HG03064 (cell line): Measurements from ENCODE around the gene AGBL1.
"Not testable (repeated sequence)": the region's sequence is repeated elsewhere in the genome, so short reads cannot be mapped to it uniquely, and the experiment has no call there.

Experiments used
- ATAC-seq: cut with Tn5 transposase; IDR thresholded peaks from one replicate; pipeline ENCODE4 v1.9.1; 2021; ENCODE audit warnings: low read depth; ENCODE audit not compliant: unreplicated experiment

Gene AGBL1

DNA sequence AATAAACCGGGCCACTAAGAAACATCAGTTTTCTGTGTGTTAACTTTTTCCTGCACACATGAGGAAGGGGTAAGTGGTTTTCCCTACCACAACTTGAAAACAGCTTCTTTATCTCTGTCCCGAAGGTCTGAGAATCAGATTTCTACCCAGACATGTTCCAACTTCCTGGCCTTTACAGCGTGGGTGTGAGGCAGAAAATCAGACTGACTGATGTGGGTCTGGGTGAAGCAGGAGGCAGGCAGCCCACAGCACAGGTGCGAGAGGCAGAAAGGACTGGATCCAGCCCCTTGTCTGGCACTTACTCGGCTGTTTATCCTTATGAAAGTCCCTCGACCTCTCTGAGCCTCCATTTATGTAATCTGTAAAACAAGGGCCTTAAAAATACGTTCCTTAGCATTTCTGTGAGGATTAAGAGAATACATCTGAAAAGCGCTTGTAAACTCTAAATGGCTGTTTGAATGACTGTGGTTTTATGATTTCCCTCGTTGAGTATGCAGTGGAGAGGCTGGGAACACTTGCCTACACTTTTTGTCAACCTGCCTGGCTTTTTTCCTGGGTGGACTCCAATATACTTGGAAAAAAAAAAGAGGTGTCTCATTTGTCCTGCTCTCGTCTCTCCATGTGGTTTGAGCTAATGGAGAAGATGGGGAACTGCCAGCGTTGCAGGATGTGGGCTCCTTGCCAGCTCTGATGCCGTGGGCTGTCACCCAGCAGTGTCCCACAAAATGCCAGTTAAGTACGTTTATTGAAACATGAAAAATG, 3.1 kb downstream of the AGBL1 start:
- no peak for ATAC-seq

DNA sequence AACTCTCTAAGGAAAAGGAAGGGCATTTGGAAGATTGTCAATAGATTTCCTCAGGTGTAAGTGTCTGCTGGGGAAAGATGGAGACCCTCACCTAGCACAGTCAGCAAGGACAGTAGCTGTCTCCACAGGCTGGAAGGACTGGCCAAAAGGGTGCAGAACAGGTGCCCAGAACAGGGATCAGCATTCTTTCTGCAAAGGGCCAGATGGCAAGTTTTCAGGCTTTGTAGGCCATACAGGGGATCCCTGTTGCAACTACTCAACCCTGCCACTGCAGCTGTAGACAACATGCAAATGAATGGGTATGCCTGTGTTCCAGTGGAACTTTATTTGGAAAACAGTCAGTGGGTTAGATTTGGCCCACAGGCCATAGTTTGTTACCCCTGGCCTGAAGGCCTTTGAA, 8.1 kb downstream of the AGBL1 start:
- no peak for ATAC-seq

DNA sequence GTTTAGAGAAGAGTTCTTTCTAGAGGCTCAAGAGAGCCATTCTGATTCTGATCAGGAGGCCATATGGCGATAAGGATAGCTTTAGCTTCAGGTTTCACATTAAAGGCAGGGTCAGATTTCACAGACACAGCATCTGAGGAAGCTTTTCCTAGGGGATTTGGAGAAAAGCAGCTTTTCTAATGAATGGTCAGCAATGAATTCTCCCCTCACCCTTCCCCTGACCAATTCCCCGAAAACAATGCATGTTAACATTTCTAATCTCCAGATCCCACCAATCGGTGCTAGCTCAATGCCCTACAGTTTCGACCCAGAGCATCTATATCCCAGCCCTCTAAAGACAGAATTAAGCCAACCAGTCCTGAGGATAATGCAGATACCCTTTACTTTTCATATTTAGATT, 9.8 kb downstream of the AGBL1 start:
- no peak for ATAC-seq

DNA sequence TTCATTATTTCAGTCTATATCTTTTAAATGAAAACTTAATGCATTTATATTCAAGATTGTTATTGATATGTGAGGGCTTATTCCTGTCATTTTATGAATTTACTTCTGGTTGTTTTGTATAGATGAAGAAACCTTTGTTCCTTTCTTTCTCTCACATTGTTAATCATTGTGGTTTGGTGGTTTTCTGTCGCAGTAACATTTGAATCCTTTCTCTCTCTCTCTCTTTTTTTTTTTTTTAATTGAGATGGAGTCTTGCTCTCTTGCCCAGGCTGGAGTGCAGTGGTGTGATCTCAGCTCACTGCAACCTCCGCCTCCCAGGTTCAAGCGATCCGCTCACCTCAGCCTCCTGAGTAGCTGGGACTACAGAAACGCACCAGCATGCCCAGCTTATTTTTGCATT, 22.1 kb downstream of the AGBL1 start:
- ATAC-seq = no peak

DNA sequence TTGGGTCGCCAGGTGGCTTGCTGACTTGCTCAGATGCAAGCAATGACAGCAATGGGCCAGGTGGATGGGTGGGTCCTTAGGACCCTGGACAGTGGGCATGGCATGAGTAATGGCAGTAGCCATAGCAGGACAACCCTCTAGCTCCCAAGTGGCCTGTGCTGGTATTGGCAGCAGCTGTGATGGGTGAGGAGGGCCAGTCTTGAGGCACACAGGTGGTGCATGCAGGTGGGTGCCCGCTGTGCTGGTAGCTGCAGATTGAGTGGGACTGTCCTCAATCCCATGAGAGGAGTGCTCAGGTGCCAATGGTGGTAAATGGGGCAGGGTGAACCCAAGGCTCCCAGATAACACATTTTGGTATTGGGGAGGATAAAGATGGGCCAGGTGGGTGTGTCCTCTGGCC, 24.2 kb downstream of the AGBL1 start:
- no peak for ATAC-seq

DNA sequence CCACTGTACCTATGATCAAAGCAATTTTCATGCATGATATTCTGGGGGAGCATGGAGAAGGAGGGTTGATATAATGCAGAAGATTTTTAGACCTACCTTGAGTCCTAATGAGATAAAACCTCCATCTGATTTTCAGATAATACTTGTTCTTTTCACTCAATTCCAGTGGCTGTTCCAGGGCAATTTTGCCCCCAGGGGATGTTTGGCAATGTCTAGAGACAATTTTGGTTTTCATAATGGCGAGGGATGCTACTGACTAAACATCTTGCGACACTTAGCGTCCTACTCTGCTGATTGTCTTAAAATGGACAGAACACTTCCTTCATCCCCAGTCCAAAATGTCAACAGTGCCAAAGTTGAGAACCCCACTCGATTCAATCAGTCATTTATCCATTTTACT, 26.6 kb downstream of the AGBL1 start:
- no peak for ATAC-seq

DNA sequence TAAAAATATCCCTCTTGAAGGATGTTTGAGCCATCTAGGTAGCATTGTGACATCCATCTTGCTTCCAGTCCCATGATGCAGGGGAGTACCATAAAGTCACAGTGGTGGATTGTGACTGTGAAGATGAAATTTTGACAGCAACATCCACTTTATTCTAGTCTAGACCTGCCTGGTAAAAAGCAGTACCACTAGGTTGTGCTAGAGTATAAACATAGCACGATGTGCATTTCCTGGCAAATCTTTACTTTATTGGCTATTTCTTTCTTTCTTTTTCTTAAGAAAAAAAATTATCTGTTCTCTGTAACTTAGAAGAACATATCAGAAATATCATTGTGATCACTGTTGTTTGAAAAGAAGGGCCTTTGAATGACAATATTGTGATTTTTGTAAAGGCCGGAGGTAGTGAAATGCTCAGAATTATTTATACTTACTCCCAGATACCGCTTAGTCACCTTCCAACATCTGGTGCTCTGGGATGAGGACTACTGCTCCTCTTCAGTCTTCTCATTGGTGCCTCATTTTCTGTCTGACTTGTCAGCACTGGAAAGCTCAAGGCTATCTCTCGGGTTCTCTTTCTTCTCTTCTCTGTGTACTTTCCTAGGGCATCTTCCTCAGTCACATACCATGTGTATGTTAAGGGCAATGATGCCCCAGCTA, 35.6 kb downstream of the AGBL1 start:
- no peak for ATAC-seq

DNA sequence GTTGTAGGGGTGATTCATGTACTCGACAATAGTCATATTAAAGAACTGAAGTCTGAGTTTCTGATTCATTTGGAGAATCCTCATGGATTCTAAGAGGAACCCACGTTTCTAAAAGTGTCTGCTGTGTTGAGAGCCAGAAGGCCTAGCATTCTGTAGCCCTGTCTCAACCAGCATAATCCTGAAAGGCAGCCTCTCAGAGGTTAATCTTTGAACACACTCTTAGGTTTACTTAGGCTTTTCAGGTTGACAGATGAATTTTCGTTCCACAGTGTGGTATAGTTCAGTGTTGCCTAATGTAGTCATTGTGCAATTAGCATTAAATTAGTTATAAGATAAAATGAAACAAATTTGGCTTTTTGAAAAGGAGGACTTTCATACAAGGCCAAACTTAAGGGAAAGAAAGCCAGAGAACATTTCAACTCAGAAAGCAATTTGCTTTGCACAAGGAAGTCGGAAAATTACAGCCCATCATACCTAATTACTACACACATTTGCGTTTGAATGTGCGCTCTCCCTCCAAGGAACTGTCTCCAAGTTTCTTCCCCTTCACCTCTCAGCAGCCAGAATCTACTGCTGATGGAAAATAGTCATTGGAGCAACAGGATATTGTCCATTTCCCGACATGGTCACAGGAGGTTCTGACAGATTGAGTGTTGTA, 42.0 kb downstream of the AGBL1 start:
- ATAC-seq = no peak

DNA sequence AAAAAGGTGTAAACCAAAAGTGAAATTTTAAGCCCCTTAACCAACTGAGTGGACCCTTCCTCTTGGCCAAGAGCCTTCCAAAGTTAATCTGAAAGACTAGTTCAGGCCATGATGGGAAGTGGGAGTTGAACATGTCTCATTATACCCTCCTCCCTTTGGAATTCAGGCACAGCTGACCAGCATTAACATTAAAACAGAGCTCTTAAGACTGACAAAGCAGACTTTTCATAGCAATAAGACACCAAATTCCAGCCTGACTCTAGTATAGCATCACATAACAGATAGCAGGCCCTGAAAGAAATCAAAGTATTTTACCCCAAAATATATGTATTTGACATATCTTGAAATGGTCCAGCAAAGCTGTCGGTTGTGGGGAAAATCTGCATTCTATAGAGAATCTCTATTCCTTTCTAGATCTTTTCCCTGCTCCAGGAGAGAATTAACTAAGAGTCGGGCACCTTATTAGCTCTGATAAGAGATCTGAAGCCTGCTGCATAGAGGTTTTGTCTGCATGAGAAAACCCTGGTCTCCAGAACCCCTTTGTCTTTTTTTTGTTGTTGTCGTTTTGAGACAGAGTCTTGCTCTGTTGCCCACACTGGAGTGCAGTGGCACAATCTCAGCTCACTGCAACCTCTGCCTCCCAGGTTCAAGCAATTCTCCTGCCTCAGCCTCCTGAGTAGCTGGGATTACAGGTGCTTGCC, 43.2 kb downstream of the AGBL1 start:
- not testable (repeated sequence) for ATAC-seq

DNA sequence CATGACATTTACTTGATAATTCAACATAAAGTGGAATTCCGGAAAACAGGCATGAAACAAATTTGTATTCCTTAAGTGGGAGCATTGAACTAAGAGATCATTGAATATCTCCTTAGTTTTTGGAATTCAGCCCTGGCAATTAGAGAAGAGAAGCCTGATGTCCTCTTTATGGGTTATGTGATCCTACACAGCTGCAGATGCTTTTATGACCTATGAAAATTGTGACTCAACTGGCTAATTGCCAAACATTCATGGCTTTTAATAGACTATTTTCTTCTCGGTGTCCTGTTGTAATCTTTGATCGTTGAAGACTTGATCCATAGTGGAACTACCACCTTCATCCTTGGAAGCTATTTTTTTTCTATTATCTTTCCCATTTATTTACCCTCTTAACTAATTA, 46.1 kb downstream of the AGBL1 start:
- no peak for ATAC-seq

DNA sequence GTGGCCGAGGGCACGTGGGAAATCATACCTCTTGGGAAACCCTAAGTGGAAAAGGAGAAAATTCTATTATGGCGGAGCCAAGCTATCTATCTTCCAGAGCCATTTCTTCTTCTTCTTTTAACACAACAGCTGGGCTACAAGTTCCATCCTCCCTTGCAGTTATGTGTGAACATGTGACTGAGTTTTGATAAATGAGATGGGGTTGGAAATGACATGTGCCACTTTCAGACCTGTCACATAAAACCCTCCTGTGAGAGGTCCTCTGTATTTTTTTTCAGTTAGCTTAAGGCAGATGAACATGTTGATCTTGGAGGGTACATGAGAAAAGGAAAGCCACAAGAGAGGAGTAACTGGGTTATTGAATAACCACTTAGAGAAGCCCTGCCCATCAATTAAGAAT, 47.9 kb downstream of the AGBL1 start:
- no peak for ATAC-seq

DNA sequence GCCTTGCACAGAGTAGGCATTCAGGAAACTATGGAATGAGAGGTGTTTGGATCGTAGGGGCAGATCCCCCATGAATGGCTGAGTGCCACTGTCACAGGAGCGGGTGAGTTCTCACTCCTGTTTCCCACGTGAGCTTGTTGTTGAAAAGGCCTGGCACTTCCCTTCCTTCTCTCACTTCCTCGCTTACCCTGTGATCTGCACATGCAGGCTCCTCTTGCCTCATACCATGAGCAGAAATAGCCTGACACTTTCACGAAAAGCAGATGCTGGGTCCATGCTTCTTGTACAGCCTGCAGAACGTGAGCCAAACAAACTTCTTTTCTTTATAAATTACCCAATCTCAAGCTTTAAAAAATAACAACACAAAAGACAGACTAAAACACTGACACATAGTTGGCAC, 55.4 kb downstream of the AGBL1 start:
- no peak for ATAC-seq

DNA sequence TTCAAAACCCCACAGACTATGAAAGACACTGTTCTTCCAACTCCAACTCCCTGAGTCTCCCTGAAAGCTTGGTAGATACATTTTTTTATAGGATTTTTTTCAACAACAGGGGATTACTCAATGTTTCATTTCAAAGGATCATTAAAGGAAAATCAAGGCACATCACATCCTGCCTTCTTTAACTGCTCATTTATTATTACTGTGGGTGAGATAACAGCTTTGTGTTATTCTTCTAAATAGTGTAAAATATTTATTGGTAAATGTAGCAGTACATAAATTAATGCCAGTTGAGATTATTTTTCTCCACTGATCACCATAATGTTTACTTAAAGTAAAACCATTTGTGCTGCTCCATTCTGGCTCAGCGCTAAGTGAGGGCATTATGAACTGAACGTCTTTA, 57.2 kb downstream of the AGBL1 start:
- no peak for ATAC-seq

DNA sequence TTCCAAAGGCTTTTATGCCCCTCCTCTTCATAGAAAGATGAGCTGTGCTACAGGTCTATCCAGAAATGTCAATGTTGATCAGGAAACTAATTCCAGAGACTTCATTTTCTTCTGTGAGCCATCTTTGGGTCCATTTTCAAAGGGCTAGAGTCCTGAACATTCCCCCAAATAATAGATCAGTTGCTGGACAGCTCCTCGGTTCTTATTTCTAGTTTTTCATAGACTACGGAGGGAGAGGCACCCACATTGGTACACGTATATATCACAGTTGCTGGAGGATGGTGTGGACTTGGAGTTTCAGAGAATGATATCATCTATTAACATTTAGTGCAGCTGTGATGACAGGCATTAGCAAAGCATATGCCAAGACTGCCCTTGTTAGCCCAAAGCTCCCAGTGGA, 59.1 kb downstream of the AGBL1 start:
- ATAC-seq = no peak

DNA sequence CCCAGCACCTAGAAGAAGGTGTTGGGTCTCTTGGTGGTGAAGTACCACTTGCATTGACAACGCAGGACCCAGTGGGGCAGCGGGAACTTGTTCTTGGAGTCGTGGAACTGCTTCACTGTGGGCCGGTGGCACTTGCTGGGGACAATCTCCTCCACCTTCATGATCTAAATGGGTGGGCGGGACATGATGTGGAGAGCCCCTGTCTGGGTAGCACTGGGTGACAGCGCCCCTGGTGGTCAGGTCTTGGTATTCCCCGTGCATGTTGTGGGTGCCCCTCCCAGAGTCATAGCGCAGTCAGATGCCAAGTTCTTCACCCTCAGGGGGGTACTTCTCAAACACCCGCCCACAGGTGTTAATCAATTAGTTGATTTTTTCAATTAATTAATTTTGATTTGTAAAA, 60.2 kb downstream of the AGBL1 start:
- ATAC-seq = no peak

DNA sequence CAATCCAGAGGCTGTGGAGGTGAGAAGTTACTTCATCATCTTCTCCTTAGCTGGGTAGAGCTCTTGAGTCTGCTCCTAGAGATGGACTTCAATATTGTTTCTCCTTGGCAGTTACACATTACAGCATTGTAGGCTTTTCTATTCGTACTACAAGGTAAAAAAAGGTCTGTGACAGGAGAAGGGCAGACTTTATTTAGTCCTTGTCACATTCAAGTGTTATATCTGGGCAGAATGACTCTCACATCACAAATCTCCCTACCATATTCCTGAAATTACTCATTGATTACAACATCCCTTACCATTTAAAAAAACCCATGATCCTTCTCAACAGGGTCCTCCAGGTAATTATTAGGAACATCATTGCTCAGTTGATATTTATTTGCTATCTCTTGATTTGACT, 75.0 kb downstream of the AGBL1 start:
- ATAC-seq = no peak

DNA sequence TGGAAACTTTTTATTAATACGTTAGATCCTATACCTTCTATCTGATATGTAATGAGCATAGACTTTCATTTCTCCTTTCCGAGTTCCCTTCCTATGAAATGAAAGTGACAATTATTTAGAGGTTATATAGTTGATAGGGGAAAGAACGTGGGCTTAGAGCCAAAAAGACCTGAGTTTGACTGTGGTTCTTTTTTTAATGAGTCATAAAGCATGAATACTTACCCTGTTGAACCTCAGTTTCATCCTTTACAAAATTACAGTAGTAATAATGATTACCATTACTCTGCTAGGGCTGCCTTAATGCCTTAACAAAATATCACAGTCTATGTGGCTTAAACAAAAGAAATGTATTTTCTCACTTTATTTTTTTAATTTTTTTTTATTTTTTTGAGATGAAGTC, 75.9 kb downstream of the AGBL1 start:
- ATAC-seq = no peak

DNA sequence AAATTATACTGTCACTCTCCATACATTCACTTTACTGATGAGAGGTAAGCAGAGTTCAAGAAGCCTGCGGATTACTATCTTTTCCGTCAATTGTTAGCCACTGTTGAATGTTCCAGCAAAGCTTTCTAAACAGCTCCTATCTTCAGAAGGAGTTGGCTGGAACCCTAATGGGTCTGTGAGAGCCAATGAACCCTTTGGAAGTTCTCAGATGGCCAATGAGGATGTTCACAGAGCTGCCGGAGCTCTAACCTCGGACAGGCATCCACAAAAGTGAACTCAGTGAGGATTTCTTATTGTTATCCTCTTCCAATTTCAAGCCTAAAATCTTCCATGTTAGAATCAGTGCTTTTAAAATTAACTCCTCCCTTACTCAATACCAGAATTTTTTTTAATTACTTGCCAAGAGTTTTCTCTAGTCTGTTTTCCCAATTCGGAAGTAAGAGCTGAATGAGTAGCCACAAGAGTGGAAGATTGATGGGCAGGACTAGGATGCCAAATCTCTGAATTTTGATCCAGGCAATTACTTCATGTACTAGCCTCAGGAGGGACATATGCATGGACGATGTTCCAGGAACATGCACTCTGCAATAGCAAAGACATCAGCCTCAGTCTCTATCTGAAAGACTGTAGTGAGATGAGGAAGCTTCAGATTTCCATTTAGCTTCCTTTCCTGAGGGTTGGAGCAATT, 78.1 kb downstream of the AGBL1 start:
- ATAC-seq = no peak

DNA sequence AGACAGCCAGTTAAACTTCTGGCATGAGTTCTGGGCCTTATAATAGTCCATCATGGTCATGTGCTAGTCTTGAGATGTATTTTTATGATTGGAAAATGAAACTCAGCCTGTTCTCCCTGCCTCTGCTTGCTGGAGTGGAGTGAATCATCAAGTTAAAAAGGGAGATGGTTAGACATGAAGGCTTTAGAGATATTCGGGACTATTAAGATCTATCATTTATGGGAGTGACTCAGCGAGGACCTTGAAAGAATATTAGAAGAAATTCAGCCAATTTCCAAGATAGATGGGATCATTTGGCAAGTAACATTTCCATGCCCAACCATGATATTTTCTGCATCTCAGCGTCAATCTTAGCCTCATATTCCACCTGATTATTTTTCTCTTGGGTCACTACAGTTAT, 79.8 kb downstream of the AGBL1 start:
- ATAC-seq = no peak

DNA sequence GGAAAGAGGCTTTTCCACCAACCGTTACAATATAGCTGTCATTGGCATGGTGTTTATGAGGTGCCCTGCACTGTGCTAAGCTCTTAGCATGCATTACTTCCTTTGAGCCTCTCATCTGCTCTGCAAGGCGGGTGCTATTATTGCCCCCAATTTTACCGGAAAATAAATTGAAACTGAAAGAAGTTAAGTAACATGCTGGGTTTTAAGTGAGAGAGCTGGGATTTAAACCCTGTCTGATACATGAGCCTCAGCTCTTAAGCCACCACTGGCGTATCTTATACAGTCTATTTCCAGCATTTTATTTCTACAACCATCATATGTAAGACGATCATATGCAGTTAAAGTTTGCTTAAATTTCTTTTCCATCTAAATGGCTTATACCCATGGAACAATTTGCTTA, 81.6 kb downstream of the AGBL1 start:
- no peak for ATAC-seq

DNA sequence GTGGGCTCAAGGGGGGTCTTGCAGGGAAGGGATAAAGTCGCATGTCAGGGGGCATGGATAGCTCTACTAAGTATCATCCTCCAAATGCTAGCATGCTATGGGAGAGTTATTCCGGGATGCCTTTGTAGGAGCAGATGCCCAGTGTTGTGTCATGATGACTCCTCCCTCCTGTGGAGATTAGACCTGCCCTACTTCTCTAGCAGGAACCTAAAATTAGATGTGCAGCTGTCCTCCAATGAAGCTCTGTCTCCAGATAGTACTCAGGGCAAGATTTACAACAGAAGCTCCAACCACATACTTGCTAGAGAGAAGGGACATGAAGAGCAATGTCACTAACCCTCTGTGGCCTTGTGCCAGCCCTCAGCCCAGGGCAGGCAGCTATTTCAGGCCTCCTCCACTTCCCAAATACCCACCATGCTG, 82.5 kb downstream of the AGBL1 start:
- ATAC-seq = no peak
